ENCODE data around the gene LMX1B.

DNA sequence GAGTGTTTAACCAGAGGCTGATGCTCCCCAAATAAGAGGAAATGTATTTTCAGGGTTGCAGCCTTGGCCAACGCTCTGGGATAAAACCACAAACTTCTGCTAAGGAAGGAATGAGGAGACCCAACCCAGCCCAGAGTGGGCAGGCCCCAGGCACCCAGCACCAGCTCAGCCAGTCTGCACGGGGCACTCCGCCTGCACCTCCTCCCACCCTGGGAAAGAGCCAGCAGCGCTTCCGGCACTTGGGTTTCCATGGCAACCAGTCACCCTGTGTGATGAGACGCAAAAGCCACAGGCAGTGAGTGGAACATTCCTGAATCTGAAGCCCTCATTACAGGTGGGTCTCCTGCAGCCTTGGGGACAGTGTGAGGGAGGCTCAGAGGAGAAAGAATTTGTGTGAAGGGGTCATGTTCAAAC, 105.9 kb downstream of the LMX1B start:
- TF ChIP-seq POLR2A (IDR thresholded peaks at IDR 0.05; ENCODE audit: low read length) (no peak), GATA1 (IDR thresholded peaks at IDR 0.05; ENCODE audit: low read depth, low read length) (no peak)

Measured in erythroblast (primary cell).